Measurements from ENCODE around the gene C19orf25.
A peak's percentile ranks its signal among the peaks of the same experiment; 100 is the strongest.
"Not testable (repeated sequence)": the region's sequence is repeated elsewhere in the genome, so short reads cannot be mapped to it uniquely, and the experiment has no call there.

Gene C19orf25

DNA sequence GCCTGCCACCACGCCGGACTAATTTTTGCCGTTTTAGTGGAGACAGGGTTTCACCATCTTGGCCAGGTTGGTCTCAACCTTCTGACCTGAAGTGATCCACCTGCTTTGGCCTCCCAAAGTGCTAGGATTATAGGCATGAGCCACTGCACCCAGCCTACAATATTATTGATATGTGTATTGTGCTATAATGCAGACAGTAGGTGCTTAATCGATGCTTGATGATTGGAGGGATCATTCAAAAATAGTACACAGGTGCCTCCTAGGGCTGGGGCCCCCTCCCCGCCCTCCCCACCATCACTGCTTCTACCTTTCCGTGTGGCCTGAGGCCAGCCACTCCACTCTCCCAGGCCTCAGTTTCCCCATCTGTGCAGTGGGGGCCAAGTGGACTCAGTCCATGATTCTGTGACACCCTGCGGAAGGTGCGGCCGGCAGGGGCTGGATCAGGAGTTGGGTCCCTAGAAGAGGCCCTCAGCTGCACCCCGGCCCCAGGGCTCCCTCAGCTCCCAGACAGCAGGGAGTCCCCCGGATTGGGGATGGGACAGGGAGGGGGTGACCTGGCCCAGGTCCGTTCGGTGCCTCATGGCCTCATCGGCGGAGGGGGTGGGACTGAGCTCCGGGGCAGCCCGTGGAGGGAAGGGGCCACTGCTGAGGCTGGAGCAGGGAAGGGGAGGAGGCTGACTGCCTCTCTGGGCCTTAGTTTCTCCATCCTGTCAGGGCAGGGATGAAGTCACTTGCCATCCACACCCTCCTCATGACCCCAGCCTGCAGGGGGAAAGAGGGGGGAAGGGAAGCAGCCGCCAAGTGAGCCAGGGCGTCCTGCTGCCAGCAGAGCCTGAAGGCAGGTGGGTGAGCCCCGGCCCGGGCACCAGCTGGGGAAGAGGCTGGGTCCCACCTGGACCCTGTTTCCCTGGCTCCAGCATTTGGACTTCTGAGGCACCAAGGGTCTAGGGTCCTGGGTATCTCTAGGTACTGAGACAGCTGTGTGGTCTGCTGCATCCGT lies 32.6 kb upstream of the C19orf25 start:
- DNase-seq, result no peak

DNA sequence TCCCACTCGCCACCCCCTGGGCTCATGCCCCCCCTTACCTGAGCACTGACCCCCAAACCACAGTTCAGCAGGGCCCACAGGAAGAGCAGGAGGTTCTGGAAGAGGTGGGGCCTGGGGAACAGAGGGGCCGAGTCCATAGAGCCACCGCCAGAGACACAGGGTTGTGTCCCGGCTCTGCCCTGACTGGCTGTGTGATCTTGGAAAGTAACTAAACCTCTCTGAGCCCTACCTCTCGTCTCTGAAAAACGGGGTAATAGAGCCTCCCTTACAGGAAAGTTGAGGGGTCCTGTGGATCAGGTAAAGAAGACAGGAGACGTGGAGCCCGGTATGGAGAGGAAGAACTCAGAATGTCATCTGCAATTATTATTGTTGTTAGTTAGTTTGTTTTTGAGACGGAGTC lies 31.8 kb upstream of the C19orf25 start:
- no peak for DNase-seq

DNA sequence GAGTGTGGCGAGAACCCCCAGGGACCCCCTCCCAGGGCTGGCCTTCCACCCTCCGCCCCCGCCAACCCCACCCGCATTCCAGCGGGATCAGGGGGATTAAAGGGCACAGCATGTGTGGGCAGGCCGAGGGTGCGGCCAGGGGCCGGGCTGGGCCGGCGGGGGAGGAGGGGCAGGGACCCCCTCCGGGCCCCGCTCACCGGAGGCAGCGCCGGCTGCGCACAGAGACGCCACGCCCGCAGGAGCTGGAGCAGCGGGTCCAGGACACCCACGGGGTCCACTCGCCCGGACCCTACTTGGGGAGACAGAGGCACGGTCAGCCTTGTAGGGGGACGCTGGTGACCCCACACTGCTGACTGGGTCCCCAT lies 31.4 kb upstream of the C19orf25 start:
- no peak for DNase-seq

DNA sequence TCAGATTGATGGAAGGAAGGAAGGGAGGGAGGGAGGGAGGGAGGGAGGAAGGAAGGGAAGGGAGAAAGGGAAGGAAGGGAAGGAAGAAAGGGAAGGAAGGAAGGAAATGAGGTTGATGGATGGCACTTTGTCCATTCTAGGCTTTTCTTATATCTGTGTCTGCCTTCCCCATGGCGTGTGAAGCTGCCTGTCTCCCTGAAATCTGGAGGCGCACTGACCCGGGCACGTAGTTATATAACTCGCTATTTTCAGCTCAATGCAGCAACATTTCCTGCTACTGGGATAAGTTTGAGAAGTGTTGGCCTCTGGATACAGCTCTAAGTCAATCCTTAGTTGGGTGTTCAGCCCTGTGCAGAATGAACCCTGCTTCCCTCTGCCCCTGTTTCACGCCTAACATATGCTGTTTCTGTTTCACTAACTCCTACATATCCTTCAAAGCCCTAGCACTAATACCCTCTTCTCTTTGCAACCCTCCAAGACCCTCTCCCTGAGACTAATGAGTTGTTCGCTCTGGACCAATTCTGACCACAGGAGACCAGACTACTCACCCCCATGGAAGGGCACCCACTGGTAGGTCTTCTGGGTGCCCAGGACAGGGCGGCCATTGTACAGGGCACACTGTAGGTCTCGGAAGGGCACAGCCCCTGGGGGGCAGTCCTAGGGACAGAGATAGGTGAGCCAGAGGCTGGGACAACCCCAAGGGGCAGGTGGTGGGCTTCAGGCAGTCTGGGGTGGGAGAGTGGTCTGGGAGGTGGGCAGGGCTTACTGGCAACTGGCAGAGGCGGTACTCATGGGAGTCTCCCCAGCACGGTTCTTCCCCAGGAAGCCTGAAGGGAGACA lies 30.8 kb upstream of the C19orf25 start:
- no peak for DNase-seq

DNA sequence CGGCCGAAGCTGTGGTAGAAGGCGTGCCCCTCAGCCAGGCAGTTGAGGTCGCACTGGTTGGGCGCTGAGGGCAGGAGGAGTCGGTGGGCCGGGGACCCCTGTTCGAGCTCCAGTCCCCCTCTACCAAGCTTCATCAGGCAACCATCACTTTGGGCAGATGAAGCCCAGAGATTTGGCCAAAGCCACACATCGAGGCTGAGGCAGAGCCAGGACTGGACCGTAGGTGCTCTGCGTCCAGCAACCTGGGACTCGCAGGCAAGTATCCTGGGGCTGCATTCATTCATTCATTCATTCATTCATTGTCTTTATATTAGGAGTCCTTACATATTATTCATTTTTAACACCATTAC lies 29.5 kb upstream of the C19orf25 start:
- no peak for DNase-seq

DNA sequence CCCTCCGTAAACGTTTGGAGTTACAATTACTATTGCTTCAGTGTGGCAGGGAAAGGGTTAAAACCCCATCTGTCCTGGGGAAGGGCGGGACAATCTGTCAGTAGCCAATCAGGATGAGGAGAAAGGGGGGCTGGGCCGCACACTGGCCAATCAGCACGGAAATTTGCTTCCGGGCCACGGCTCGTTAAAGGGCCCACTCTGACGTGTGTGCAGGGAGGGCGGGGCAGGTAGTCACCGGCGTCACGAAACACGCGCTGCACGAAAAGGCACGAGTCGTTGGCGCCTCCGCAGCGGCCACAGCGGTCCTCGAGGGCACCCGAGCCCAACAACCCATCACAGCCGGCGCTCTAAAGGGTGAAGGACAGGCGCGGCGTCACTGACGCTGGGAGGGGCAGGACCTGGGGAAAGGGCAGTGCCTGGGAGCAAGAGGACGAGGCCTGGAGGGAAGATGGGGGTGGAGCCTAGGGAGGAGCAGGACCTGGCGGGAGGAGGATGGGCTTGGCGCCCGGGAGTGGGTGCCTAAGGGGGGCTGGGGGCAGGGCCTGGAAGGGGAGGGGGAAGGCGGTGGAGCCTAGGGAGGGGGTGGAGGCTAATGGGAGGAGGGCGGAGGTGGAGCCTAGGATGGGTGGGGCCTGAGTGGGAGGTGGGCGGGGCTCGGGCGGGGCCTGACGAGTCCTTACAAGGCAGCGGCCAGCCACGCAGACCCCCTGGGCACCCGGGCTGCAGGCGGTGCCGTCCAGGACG lies 28.9 kb upstream of the C19orf25 start:
- peak; percentile 89 for DNase-seq

DNA sequence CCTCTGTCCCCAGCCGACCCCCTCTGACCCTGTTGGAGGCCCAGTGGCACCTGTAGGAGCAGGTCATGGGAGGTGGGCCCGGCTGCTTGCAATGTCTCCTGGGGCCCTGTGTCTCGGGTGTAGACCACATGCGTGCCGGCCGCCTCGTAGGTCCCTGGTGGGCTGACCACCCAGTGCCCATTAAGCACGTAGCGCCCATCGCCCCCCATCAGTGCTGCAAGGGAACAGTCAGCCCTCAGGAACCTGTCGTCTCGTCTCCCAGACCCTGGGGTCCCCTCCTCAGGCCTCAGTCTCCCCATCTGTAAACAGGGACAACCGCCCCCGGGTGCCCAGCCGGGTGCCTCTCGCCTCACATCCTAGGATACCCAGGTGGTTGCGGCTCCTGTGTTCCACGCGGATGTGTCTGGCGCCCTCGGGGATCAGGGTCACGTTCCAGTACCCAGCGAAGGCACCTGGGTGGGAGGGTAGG lies 28.2 kb upstream of the C19orf25 start:
- DNase-seq, result no peak

DNA sequence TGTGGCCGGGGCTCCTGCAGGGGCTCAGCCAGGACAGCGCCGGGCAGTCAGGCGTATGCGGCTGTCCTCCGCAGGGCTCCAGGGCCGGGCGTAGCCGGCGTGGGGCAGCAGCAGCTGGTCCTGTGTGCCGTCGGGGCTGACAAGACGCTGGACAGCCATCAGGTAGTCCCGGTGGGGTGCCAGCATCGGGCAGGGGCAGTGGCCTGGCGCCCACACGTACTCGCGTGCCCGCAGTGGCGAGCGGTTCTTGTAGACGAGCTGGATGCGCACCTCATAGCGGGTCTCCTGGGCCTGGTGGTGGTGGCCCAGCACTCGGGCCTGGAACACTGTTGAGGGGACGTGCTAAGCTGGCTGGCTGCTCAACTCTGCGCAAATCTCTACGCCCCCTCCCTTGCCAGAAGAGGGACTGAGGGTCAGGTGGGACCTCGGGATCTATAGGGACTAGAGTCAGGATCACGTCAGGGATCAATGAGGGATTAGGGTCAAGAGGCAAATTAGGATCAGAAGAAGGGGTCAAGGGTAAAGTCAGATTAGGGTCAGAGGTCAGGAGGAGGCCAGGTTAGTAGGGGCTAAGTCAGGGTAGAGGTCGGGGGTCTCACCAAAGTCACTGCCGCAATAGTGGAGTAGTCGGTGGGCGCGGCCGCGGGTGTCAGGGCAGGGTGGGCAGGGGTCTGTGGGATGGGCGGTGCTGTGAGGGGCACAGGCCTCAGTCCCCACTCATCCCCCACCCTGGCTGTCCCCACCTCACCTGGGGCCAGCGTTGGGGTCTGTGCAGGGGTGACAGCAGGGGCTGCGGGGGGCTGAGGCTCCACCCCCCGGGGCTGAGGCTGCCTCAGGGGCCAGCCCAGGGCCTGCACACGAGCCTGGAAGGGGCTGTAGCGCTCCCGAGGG lies 27.2 kb upstream of the C19orf25 start:
- no peak for DNase-seq

DNA sequence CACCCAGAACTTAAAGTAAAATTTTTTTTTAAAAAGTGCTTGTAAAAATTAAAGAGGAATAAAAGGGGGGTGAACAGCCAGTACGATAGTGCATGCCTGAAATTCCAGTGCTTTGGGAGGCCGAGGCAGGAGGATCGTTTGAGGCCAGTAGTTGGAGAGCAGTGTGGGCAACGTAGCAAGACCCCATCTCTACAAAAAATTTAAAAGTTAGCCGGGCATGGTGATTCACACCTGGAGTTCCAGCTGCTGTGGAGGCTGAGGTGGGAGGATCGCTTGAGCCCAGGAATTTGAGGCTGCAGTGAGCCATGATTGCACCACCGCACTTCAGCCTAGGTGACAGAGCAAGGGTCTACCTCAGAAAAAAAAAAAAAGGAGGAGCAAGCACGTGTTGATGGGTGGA lies 26.0 kb upstream of the C19orf25 start:
- DNase-seq, result no peak

DNA sequence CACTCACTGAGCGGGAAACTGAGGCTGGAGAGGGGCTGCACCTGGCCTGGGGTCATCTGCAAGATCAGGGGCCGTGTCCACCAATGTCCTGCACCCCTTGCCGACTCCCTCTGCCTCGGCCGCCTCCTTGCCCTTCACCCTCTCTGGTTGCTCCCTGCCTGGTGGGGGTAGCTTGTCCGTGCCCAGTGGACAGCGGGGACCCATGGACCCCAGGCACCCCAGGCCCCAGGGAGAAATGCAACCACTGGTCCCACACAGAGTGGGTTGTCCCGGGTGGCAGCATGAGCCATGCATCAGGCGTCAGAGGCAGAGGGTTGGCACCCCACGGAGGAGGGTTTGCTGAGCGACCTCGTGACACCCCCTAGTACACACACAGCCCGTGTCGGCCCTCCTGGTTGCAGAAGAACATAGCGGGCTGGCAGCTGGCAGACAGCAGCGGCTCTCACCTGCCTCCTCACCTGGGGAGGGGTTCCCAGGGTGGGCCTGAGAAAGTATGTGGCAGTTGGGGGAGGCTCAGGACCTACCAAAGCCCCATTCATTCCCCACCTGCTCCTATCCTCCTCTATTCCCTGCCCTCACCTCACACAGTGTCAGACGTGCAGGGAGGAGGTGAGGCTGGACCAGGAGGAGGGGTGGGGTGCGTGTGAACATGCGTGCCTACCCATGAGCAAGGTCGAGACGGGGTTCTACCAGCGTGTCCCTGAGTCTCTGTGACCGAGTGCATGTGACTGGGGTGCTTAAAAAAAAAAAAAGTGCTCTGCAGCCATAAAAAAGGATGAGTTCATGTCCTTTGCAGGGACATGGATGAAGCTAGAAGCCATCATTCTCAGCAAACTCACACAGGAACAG lies 25.1 kb upstream of the C19orf25 start:
- DNase-seq, result no peak

DNA sequence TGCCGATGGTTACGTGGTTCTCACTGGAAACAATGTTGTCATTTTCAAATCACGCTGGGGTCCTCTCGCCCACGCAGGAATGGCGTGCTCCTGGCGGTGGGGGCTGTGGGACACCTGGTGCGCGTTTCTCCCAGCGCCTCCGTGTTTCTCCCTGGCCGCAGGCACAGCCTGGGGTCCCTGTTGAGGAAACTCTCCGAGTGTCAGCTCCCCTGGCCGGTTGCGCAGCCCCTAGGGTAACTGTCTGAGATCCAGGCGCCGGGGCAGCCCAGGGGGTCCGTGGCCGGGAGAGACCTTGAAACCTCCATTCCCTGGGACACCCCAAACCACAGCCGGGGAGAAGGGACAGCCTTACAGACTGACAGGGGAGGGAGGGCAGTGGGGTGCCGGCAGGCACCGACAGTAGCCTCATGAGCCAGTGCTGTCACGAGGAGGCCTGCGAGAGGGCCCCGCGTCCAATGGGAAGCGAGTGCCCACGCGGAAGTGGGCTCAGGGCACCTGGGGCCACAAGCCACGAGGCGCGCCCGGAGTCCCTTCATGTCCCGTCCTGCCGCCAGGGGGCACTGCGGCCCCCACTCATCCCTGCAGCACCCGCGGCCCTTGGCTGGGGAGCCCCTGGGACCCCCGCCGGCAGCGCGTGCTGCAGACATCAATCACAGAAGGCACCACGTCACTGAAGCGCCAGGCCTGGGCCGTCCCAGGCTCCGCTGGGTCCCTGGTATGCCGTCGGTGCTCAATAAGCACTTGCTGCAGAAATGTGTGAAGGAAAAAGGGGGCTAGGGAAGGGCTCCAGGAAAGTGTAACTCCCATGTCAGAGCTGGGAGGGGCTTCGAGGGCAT lies 24.3 kb upstream of the C19orf25 start:
- no peak for DNase-seq

DNA sequence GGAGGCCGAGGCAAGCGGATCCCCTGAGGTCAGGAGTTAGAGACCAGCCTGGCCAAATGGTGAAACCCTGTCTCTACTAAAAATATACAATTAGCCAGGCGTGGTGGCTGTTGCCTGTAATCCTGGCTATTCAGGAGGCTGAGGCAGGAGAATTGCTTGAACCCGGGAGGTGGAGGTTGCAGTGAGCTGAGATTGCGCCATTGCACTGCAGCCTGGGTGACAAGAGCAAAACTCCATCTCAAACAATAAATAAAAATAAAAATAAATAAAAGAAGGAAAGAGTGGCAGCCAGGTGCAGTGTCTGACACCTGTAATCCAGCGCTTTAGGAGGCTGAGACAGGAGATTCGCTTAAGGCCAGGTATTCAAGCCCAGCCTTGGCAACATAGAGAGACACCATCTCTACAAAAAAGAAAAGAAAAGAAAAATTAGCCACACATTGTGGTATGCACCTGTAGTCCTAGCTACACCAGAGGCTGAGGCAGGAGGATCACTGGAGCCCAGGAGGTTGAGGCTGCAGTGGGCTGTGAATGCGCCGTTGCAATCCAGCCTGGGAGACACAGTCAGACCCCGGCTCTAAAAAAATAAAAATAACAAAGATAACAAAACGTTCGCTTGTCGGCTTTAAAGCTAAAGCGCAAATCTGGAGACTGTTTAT lies 23.5 kb upstream of the C19orf25 start:
- DNase-seq, result no peak

DNA sequence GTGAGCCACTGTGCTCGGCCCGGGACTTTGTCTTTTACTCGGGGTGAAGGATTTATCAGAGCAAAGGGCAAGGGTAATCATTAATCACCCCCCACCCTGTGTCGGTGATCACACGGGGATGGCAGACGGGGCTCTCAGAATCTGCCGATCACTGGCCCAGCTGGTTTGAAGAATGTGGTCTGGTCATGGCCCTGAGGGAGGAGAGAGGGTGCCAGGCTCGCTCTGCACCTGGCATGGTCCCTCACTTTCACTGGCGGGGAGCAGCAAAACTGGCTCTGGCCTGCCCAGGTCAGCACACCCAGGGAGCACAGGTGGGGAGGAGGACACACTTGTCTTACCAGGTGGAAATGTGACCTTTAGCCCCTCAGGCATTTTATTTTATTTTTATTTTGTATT lies 22.2 kb upstream of the C19orf25 start:
- DNase-seq, result no peak

DNA sequence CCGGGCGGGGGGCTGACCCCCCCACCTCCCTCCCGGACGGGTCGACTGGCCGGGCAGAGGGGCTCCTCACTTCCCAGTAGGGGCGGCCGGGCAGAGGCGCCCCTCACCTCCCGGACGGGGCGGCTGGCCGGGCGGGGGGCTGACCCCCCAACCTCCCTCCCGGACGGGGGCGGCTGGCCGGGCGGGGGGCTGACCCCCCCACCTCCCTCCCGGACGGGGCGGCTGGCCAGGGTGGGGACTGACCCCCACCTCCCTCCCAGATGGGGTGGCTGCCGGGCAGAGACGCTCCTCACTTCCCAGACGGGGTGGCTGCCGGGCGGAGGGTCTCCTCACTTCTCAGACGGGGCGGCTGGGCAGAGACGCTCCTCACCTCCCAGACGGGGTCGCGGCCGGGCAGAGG lies 20.2 kb upstream of the C19orf25 start:
- DNase-seq, result not testable (repeated sequence)

DNA sequence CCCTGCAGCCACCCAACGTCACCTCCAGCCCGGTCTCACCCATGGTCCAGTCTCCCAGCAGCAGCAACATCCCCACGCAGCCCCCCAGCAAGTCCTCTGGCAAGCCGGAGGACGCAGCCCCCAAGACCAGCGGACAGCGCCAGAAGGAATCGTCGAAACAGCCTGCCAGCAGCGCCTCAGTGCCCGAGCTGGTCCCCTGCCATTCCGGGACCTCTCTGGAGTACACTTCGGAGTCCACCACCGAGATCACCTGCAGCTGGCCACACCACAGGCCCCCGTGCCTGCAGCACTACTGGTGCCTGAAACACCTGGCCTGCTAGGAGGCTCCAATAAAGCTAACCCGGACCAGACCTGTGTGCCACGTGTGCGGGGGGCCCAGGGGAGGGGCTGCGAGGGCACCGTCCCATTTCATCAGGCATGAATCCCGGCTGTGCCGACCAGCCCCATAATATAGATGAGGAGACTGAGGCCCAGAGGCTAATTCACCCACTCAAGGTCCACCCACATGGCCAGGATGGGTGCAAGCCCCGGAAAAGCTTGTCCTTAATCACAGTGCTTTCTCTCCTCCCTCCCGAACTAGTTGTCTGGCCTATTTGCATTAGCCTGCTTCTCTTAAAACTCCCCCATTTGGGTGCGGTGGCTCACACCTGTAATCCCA lies 18.7 kb upstream of the C19orf25 start:
- DNase-seq, result no peak

DNA sequence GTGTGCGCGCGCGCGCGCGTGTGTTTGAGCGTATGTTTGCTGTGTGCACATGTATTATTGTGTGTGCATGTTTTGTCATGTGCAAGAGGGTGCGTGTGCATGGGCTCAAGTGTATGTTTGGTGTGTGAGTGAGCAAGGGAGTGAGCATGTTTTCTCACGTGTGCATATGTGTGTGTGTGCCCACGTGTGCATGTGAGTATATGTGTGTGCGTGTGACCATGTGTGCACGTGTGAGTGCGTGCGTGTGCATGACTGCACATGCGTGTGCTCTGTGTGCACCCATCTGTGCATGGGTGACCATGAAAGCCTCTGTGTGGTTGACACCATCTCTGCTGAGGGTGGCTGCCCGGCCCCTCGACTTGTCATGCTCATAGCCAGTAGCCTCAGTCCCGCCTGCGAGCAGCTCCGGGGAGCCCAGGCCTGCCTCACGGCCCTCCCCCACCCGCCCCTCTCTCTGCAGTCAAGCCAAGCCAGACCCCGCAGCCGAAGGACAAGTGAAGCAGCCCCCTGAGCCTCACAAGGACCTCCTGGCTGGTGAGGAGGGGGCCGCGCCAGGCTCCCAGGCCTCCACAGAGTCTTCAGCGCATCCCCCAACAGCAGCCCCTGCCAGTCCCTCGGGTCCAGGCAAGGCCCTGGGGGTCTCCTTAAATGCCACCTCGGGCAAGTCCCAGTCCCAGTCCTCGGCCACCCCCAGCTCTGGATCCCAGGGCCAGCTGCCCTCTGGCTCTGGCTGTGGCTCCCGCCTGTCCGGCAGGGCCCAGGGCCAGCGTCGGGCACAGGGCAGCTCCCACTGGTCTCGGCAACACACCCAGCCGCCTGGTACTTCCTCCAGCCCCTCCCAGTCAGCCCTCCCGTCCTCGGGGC lies 17.9 kb upstream of the C19orf25 start:
- DNase-seq, result no peak

DNA sequence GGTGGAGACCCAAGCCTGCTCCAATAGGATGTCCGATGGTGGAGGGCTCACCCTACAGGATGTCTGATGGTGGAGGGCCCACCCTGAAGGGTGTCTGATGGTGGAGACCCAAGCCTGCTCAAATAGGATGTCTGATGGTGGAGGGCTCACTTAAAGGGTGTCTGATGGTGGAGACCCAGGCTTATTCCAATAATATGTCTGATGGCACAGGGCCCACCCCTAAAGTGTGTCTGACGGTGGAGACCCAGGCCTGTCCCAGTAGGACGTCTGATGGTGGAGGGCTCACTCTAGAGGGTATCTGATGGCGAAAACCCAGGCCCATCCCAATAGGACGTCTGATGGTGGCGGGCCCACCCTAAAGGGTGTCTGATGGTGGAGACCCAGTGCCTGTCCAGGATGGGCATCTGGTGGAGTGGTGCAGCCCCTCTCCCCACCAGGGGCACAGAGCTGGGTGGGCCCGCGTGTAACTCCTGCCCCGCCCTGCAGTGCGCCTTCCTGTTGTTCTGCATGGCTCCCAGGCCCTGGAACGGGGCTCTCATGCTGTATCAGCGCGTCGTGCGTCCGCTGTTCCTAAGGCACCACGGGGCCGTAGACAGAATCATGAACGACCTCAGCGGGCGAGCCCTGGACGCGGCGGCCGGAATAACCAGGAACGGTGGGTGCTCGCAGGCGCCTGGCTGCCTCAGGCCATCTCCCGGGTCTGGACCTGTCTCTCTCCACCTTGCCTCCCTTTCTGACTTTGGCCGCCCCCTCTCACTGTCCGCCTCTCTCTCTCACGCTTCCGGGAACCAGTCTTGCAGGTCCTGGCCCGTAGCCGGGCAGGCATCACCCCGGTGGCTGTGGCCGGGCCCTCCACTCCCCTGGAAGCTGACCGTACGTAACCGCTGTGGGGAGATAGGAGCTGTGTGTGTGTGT lies 17.0 kb upstream of the C19orf25 start:
- no peak for DNase-seq
